LNCaP clone FGC (cell line): ENCODE data around the gene SORL1.

Experiments
- DNase-seq: peaks from one replicate; pipeline ENCODE4 v3.0.0-alpha.2; 2011; ENCODE audit warnings: low read depth
- H3K4me3 ChIP-seq: 2 replicates; pipeline ENCODE4 v1.5.1; 2011; ENCODE audit warnings: mild to moderate bottlenecking, low read depth, low read length, control low read depth
- TF ChIP-seq, protein P1 (sequence below): IDR thresholded peaks from 2 replicates; pipeline ENCODE4 v1.5.1; 2012; ENCODE audit warnings: mild to moderate bottlenecking; ENCODE audit not compliant: control insufficient read depth, insufficient read depth; ENCODE audit errors: extremely low read depth

SORL1 gene

DNA sequence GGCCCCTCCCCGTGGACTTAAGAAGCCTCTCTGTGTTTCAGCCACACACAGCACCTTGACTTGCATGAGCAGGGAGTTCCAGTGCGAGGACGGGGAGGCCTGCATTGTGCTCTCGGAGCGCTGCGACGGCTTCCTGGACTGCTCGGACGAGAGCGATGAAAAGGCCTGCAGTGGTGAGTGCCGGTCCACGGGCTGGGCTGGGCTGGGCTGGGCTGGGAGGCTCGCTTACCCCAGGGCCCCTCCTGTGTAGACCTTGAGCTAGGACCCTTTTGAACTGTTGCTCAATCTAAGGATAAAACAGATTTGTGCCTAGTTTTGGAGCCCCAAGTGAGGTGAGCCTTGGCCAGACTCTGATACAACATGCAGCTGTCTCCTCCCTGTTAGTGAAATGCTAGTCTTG lies 152.0 kb downstream of the SORL1 start:
- H3K4me3 ChIP-seq: no peak overlapping the region
- TF ChIP-seq, protein P1, sequence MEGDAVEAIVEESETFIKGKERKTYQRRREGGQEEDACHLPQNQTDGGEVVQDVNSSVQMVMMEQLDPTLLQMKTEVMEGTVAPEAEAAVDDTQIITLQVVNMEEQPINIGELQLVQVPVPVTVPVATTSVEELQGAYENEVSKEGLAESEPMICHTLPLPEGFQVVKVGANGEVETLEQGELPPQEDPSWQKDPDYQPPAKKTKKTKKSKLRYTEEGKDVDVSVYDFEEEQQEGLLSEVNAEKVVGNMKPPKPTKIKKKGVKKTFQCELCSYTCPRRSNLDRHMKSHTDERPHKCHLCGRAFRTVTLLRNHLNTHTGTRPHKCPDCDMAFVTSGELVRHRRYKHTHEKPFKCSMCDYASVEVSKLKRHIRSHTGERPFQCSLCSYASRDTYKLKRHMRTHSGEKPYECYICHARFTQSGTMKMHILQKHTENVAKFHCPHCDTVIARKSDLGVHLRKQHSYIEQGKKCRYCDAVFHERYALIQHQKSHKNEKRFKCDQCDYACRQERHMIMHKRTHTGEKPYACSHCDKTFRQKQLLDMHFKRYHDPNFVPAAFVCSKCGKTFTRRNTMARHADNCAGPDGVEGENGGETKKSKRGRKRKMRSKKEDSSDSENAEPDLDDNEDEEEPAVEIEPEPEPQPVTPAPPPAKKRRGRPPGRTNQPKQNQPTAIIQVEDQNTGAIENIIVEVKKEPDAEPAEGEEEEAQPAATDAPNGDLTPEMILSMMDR: no peak
- DNase-seq: no peak

DNA sequence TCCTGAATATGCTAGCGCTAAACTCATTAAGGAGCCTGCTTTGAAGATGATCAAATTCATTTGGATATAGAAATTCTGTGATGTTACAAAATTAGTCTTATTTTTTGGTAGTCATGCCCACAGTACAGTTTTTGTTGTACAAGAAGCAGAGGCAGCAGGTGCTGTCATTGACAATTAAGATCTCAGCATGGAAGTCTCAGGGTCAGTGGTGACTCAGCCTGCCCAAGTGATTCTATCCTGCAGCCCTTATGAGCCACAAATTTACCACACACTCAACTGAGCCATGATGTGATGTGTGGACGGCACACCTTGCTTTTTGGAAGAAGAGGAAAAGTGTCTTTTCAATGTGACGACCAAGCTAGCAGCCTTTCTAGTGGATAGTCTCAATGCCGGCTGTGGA lies 154.2 kb downstream of the SORL1 start:
- no peak for DNase-seq
- TF ChIP-seq, protein P1: no peak
- H3K4me3 ChIP-seq: no peak overlapping the region

DNA sequence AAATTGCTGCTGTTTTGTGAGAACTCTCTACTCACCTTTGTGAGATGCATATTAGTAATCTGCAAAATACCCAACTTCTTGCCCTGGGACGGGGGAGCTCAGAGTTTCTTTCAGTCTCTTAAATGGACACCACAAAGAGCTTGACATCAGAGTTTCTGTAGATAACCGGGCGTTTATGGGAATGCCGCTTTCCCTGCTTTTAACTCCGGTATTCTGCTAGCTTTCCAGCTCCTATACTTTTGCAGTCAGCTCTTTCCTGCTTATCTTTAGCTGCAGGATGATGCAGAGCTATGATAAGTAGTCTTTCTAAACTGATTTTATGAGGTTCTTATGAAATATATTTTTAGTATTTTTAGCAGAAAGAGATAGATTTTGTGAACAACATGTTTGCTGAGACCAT lies 155.2 kb downstream of the SORL1 start:
- TF ChIP-seq, protein P1: no peak

DNA sequence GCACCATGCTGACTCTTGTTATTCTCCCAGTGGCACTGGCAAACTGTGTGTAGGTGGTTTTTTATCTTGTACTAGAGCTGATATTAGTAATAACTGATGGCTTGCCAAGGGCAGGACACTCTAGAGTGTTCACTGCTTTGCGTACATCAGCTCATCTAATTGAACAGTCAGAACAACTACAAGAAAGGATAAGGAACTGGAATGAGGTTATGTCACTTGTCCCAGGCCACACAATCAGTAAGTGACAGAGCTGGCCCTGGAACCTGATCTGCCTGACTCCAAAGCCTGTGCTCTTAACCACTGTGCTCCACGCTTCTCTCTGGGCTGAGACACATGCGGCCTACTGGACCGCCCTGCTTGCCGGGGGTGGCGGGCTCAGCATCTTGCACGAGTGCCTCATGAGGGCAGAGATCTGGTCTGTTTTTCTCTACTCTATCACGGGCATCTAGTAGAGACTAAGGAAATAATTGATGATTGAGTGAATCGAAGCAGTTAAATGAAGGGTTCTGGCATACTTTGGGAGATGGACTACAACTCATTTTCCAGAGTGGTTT lies 156.5 kb downstream of the SORL1 start:
- DNase-seq: no peak
- TF ChIP-seq, protein P1: no peak

More for the DNA sequence above, 155.2 kb downstream of the SORL1 start:
- no peak for DNase-seq
- H3K4me3 ChIP-seq: no peak overlapping the region

DNA sequence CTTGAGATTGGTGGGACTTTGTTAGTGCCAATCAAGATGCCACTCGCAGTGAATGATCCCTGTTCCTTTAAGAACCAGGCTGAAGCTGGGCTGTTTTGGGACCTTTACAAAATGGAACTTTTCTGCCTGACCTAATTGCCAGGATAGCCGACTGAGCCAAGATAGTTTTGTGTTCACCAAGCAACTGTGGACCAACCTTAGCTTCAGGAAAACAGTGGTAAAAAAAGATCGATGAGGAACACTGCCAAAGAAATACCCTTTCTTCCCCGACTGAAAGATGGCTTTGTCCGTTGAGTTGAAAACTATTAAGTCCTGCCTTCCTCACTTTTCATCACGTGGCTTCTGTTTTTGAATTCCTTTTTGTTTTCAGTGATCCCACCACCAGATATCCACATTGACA lies 158.6 kb downstream of the SORL1 start:
- TF ChIP-seq, protein P1: no peak
- DNase-seq: no peak
- H3K4me3 ChIP-seq: no peak overlapping the region

More for the DNA sequence above, 156.5 kb downstream of the SORL1 start:
- H3K4me3 ChIP-seq: no peak overlapping the region

DNA sequence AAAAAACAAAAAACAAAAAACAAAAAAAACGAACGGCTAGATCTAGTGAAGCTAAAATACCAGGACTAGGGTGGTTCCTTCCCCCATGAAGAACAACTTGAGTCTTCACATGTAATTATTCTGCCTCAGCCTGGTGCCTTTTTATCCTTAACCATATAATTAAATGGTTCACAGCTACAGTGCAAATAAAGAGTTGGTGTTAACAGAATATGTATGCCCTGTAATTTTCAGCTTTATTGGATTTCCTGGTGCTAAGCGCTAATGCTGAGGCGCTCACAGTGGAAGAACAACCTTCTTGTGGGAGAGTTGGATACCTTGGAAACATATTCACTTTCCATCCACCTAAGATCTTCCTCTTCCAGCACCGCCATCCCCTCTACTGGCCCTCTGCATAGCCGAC lies 159.1 kb downstream of the SORL1 start:
- no peak overlapping the region for H3K4me3 ChIP-seq
- TF ChIP-seq, protein P1: no peak
- DNase-seq: no peak

DNA sequence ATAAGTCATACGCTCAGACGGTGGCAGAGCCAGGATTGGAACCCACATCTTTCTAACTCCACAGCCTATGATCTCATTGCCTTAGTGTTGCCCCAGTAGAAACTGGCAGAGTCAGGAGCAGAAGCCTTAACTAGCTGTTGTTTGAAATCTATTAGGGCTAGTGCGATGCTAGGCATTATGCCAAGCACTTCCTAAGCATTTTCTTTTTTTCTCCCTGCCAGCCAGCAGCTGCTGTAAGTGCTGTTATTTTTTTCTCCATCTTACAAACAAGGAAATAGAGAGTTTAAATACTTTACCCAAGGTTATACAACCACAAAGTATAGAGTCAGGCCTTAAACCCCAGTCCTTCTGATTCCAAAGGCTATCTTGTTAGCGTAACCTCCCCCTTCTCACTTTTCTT lies 161.6 kb downstream of the SORL1 start:
- no peak for DNase-seq

More for the DNA sequence above, 161.6 kb downstream of the SORL1 start:
- no peak overlapping the region for H3K4me3 ChIP-seq
- TF ChIP-seq, protein P1: no peak
